GM19452 (cell line): Measurements from ENCODE around the gene MEGF9.

Experiments
- ATAC-seq: cut with Tn5 transposase; IDR thresholded peaks from one replicate; pipeline ENCODE4 v1.9.1; 2021; ENCODE audit not compliant: unreplicated experiment

The MEGF9 gene

GRCh38 chr9:120627073-120627472 is 87.2 kb downstream of the MEGF9 start:
- no peak for ATAC-seq

DNA sequence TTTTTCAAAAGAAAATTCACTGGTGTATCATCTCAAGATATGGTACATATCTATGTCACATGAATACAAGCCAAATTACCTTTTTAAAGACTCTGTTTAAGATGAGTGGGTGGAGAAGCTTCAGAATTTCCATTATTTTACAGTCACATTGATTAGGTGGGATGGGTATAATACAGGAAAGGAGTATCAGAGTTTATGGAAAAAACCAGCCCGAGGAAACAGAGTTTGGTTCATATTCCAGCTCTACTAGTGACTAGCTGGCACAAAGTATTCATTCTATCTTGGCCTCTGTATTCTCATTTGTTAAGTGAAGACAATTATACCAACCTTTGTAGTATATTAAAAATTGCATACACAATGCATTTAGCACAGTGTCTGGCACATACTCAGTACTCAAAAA is 87.8 kb downstream of the MEGF9 start:
- no peak for ATAC-seq

- no peak for ATAC-seq
Observed at GRCh38 chr9:120625222-120625621, 89.0 kb downstream of the MEGF9 start.

DNA sequence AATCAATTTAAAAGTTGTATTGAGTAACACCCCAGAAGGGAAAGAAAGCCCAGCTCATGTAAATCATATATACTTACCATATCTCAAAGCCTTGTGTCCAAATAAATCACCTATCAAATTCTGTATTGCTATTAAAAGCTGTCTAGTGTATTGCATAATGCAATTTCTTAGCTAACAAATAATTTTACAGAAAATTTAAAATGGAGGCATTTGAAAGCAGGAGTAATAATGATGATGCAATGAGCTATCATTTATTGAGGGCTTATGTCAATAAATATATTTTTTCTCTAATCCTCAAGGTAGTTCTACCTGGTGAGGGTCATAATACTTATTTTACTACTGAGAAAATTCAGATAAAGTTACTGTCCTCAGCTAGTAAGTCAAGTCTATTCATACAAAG is 91.5 kb downstream of the MEGF9 start:
- no peak for ATAC-seq

GRCh38 chr9:120621941-120622340 is 92.3 kb downstream of the MEGF9 start:
- no peak for ATAC-seq

DNA sequence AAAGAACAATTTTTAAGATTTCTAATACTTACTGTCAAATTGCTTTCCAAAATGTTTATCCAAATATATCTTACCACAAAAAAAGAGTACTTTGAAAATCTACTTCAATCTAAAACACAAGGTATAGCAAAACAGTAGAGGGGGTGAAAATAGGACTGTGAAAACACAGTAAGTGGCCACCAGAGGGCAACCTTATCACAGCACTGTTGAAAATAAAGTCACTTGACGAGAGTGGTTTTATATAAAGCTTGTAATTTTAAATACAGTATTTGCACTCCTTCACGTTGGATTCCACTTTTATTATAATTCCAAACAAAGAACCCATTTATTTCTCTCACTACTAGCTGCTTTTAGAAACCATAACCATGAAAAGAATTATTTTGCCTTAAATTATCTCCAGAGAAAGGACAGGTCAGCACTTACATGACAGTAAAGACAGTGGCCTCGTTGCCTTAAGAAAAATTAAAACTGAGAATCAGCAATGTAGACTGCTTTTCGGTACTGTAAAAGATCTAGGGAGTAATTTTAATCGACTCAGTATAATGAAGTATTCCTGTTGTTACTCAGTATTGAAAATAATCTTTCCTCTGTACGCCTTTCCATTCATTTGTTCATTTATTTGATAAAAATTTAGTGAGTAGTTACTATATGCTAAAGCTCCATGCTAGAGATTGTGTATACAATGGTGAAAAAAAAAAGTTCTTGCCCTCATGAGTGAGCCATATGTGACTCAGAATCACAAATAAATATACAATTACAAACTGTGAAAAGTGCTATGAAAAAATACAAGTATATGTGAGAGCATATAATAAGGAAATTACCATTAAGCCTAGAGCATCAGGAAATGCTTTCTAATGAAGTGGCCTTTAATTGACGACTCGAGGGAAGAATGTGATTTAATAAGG is 94.3 kb downstream of the MEGF9 start:
- no peak for ATAC-seq

DNA sequence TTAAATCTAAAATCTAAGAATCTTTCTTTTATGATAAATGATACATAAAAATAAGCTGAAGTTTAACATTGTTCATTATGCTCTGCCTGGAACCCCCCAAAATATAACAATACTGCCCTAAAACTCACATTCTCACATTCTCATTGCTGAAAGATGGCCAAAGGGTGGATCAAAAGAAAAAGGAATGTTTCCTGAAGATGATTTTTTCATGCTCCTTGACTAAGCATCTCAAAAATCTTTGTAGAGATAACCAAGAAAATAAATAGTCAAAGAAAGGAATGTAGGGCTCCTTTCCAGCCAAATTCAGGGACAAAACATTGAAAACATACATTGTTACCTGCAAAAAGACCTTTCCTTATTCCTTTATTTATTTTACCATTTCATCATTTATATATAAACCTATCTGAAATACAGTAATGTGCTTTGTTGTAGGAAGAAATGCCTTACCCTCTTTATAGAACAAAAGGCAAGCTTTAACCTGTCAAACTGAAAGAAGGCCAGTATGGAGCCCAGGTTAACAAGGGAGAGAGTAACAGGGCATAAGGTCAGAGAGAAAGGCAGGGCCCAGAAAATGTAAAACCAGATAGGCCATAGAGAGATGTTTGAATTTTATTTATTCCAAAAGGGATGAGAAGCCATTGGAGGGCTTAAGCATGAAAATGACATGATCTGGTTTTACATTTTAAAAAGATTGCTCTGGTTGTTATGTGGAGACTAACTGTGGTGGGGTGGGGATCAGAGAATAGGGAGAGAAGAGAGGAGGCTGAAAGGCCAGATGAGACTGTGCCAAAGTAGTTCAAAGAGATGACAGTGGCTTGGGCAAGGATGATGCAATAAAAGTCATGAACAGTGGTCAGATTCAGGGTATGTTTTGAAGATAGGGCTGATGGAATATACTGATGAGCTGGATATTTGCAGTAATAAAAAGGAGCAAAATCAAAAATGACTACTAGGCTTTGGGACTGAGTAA is 97.0 kb downstream of the MEGF9 start:
- no peak for ATAC-seq

GRCh38 chr9:120612218-120612617 is 102.1 kb downstream of the MEGF9 start:
- ATAC-seq = no peak

GRCh38 chr9:120611690-120612068 is 102.6 kb downstream of the MEGF9 start:
- no peak for ATAC-seq

GRCh38 chr9:120610975-120611689 is 103.1 kb downstream of the MEGF9 start:
- ATAC-seq = no peak

DNA sequence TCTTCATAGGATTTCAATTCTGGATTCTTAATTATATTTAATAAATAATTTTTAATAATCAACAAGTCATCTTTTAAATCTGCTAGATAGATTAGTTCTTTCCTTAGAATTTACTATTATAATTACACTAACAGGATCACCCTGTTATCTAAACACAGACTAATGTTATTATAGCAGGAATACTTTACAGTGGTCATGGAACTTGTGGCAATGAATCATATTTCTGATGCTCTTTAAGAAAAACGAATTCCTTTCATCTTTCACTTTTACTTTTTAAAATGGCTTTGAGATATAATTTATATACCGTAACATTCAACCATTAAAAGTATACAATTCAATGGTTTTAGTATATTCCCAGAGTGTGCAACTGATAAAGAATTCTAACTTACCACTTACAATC is 104.6 kb downstream of the MEGF9 start:
- ATAC-seq = no peak

DNA sequence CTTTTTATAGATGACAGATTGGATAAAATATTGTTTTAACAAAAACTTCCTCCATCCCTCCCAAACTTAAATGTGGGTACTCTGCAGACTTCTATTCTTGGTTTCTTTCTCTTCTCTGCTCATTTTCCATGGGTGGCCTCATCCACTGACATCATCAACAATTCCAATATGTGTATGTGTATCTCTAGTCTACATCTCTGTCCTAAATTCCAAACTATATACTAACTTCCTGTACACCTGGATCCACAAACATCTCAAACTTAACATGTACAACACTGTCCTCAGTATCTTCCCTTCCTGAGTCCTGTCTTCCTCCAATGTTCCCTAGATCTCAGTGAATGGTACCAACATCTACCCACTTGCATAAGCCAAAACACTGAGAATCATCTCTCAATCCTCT is 105.8 kb downstream of the MEGF9 start:
- no peak for ATAC-seq

DNA sequence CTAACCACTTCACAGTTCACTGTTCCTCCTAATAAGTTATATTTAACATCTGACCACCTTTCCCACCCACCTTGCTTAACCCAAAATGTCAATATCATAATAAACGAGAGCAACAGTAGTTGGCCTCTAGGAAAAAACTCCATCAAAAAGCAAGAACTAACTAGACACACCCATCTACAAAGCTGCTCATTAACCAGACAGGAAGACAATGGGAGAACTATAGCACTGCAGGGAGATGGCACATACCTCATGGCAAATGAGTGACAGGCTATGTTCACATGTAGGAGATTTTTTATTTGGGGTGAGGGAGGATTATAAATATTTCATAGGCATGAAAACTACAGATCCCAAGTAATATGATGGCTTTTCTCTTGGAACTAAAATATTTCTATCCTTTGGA is 110.7 kb downstream of the MEGF9 start:
- ATAC-seq = no peak

DNA sequence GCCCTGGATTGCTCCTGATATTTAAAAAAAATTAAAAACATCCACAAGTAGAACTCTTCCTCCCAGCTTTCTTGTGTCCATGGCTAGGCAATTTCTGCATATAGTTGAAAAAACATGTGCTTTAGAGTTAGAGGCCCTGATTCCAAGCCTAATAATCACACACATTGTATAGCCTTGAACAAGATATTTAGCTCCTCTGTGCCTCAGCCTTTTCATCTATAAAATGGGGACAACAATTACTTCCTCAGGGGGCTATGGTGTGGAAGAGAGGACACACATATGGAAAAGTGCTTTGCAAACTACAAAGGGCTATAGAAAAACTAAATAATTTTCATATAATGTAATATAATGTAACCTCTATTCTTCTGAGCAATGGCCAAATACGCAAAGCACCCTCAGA is 111.3 kb downstream of the MEGF9 start:
- ATAC-seq = no peak

DNA sequence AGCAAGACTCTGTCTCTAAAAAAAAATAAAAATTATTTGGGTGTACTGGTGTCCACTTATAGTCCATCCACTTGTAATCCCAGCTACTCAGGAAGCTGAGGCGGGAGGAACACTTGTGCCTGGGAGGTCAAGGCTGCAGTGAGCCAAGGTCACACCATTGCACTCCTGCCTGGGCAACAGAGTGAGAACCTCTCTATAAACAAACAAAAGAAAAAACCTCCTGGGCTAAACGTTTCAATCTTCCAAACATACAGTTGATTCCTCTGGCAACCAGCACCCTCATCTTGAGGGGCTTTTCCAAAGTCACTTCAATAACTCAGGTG is 120.4 kb downstream of the MEGF9 start:
- no peak for ATAC-seq

GRCh38 chr9:120593250-120593954 is 120.9 kb downstream of the MEGF9 start:
- no peak for ATAC-seq

DNA sequence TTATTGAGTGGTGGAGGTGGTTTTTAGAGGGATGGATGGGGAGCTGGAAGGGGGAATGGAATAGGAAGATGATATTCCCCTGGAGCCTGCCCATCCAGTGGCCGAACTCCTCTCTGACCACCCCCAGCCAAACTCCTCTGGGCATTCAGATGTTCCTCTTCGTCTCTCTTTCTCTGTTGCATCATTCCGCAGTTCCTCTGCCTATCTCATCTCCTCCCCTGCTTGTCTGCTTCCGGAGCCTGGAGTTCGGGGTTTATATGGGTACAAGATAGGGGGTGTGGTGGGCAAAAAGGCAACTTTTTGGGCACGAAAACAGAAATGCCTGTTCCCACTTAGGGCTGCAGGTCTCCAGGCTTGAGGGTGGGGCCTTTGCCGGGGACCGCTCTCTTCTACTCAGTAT is 122.1 kb downstream of the MEGF9 start:
- no peak for ATAC-seq

DNA sequence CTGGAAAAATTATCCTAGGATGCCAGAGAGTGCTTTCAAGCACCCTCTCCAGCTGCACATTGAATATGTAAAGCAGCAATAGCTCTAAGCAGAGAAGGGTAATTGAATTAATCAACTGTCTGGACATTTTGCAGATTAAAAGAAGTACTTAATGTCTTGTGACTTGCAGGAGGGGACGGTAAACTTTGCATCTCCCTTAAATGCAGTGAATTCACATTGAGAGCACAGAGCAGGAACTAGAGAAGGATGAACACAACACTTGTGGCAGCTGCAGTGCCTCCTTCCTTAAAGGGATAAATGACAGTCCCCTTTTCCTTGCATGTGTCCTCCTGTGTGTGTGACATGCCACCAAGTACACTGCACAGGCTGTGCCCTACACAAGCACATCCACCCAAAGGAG is 126.9 kb downstream of the MEGF9 start:
- ATAC-seq = no peak

- peak; percentile 54 for ATAC-seq
Observed at GRCh38 chr9:120583958-120584369, 130.3 kb downstream of the MEGF9 start.

GRCh38 chr9:120580051-120580896 is 134.0 kb downstream of the MEGF9 start, which contains the start of gene CDK5RAP2:
CDK5RAP2 (minus strand) TSS chr9:120580167; CDS start chr9:120579978, 189 bp downstream.
- peak; percentile 91 for ATAC-seq
